Suppressor macrophage treated with lipopolysaccharide for 1 hour (primary cell): Measurements from ENCODE around the gene PHC2.

ENCODE experiments used
- DNase-seq, 3 donors: peaks; one replicate each; pipeline ENCODE4 v3.0.0-alpha.2; 2020 to 2022

PHC2 gene

DNA sequence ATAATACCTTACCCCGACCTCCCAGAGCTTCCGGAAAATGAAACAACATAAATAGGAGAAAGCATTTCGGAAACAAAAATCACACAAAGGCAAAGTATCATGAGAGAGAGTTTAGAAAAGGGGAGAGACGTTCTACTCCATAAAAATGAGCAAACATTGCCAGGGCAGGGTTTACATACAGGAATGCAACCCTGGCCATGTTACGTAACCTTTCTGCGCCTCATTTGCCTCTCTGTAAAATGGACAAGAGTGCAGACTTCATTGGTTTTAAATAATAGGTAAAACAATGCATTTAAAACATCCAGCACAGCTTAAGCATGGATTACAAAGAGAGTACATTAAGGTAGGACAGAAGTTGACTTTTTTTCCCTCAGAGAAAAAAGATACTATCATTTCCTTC lies 45.6 kb downstream of the PHC2 start:
- no peak for DNase-seq

DNA sequence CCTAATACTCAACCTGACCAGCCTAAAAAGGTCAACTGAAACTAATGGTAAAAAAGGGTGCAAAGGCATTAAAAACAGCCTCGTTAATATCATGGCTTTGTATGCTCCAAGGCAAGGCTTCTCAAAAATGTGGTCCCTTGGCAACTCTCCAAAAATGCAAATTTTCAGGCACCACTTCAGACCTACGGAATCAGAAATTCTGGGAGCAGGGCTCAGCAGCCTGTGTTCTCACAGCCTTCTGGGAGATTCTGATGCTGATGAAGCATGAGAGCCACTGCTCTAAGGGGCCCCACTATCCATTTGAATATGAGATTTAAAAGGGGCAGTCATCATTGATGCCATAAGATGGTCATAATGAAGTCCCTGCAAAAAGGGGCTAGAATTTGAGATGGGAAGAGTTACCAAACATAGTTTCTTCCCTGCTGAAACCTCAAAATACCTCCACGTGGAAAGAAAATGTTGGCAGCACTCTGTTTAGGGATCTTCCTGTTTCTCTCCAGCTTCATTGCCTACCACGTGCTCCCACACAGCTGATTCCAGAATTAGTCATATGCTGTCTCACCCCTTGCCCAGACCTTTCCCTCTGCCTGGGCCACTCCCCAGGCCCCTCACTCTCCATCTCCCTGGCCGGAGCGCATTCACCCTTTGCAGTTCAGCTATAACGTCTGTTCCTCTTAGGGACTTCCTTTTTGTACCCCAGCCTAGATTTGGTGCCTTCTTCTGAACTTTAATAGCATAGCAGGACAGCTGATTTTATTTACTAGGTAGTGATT lies 46.7 kb downstream of the PHC2 start:
- peak; percentile 69 to 73 (median 70) for DNase-seq

DNA sequence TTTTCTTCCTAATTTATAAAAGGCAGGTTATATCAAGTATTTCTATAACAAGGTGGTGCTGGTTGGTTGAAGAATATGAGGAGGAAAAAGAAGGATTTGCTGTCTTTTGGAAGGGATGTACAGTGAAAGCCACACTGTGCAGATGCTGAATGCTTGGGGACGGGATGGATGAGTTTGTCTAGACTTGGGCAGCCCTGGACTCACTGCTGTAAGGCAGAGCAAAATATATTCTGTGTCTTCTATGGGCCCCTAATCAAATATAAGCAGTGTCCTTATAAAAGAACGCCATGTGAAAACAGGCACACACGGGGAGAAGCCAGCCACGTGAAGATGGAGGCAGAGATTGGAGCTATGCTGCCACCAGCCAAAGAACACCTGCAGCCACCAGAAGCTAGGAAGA lies 47.4 kb downstream of the PHC2 start:
- DNase-seq = no peak

DNA sequence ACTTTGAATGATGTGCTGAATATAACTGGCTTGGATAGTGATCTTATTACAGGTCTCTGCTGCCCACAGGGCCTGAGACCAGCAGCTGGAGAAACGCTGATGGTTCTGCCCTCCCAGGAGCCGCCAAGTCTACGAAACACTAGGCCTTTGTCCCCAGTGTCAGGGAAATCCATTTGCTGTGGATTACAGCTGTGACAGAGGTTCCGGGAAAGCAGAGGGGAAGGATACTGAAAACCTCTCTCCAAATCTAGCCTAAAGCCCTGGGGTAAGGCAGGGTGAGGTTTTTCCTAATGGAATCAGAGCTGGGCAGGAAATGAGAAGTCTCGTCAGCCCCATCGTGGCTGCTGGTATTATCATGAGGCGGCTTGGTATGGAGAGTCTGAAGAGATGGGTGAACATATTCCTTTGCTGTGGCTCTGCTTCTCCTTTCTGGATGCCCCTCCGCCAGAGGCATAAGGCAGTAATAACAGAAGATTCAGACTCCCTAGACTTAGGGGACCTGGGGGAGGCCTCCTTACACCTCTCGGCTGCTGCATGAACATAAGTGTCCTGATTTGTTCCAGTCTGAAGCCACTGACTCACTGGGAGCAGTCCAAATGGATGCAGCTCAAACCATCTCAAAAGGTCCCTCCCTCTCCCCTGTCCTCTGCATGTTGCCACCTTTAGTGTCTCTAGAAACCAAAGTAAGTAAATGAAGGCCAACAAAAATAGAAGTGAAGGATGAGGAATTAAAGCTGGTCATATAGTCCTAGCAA lies 48.1 kb downstream of the PHC2 start:
- DNase-seq = no peak

DNA sequence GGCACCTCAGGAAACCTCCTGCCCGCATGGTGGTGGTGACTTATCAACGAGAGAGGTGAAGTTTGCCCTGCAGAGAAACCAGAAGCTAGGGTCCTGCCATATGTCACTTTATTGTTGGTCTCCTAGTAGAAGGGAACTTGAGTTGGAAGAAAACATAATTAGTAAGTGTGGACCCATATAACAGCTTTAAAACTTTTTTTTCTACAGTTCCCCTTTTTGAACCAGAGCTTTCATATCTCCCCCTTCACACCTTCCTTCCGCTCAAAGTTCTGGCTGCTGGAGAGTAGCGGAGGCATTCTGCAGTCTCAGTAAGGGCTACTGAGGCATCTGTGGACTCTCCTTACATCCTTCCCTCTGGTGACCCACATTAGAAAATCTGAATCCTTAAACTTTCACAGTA lies 48.9 kb downstream of the PHC2 start:
- DNase-seq = peak in 1 of 3 donors; percentile 30

DNA sequence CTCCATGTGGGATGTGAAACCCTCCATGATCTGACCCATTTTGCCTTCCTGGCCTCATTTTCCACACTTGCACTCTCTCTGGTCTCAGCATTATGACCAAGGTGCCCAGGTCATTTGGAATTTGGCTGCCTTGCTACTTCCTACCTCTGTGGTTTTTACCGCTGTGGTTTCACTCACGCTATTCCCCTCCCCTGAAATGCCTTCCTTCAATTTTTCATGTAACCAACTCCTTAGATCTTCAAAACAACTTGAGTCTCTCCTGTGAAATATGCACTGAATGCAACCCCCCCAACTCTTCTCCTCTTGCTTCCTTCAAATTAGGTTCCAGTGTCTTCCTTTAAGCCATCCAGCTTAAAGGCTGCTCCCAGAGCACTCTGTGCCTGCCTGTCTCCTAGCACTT lies 50.1 kb downstream of the PHC2 start:
- no peak for DNase-seq

DNA sequence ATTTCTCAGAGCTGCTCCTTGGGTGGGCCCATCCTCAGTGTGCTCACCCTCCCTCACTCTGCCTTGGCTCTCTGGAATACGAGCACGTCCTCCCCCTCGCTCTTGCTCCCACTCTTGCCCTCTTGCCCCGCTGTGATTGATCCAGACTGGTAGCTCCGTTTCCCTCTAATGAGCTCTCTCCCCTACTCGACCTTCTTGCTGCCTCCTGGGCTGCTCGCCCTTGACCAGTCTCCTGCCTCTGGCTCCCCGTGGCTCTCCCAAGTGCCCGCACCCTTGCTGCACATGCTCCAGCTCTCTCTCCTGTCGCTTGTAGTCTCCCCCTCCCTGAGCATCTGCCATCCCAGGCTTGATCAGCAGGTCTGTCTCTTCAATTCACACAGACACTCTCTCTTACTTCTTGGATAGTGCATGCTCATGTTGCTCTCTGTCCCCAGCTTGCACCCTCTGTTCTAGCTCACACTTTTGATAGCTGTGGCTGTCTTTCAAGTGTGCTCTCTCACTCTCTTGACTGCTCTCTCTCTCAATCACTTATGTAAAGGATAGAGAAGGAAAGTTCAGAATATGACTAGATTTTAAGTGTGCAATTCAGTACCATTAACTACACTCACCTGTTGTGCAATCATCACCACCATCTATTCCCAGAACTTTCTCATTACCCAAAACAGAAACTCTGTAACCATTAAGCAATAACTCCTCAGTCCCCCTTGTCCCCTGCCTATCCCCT lies 51.1 kb downstream of the PHC2 start:
- peak in 1 of 3 donors; percentile 27 for DNase-seq

DNA sequence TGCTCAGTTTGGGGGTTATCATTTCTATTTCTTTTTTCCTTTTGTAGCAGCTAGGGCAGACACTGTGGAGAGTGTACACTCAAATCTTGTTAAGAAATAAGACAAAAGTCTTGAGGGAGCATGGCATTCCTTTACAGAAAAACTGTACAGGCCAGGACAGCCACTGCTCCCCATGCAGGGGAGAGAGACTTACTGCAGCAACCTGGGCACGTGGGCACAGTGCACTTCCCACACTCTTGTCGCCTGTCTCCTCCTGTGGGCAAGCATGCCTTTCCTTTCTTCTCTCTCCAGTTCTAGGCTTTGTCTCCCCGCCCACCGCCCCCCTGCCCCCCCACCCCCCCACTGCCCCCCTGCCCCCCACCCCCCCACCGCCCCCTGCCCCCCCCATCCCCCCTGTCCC lies 51.9 kb downstream of the PHC2 start:
- peak in 1 of 3 donors; percentile 35 for DNase-seq

DNA sequence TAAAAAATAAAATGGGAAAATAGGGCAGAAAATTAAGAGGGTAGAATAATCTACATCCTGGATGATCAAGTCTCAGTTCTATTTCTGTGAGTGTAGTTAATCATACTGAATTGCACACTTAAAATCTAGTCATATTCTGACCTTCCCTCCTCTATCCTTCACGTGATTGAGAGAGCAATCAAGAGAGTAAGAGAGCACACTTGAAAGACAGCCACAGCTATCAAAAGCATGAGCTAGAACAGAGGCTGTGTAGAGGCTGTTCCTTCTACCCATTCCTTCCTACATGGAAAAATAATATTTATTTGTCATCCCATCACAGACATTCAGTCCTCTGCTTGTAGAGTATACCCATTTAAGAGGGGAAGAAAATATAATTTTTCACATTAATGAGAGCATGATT lies 52.4 kb downstream of the PHC2 start:
- no peak for DNase-seq

DNA sequence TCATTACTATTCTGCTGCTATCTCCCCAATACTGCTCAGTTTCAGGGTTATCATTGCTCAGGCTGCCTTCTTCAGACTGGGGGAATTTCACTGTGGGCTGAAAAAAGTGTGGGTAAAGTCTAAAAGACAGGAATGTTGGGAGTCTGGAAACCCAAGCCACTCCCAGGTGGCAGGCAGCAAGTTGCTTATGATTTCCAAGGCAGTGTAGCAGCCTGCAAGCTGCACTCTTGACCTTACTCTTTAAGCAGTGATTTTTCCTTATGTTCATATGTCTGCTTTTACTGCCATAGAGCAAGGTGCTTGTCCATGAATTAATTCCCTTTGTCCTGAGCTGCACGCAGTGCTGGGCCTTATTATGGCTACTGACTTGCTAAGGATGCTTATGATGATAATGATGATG lies 53.1 kb downstream of the PHC2 start:
- DNase-seq = no peak

DNA sequence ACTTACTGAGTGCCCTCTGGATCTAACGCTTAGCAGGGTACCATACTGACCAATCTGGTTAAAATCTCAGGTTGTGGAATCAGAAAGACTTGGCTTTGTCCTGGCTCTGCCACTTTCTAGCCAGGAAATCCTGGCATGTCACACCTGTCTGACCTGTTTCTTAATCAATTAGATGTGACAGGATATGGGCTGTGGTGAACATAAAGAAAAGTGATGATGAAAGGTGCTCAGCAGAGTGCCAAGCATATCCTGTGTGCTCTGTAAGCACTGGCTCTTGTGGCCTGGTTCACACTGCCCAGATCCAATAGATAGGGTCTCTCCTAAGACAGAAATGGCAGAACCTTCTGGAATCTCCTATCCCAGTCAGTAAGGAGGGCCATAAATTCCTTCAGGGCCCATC lies 53.9 kb downstream of the PHC2 start:
- DNase-seq = no peak

DNA sequence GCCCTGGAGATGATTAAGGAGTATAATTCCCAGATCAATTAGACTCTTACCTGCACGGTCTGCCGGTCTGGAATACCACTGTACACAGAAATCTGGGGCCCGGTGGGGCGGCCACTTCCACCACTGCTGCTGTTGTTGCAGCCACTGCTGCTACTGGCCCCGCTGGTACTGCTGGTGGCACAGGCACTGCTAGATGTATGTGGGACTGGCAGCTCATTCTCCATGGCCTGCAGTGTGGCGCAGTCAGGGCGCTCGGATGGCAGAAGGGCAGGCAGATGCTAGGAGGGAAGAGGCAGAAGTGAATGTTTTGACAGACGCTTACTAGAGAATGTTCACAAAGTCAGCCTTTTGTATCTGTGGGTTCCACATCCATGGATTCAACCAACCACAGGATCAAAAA lies 55.6 kb downstream of the PHC2 start:
- no peak for DNase-seq

DNA sequence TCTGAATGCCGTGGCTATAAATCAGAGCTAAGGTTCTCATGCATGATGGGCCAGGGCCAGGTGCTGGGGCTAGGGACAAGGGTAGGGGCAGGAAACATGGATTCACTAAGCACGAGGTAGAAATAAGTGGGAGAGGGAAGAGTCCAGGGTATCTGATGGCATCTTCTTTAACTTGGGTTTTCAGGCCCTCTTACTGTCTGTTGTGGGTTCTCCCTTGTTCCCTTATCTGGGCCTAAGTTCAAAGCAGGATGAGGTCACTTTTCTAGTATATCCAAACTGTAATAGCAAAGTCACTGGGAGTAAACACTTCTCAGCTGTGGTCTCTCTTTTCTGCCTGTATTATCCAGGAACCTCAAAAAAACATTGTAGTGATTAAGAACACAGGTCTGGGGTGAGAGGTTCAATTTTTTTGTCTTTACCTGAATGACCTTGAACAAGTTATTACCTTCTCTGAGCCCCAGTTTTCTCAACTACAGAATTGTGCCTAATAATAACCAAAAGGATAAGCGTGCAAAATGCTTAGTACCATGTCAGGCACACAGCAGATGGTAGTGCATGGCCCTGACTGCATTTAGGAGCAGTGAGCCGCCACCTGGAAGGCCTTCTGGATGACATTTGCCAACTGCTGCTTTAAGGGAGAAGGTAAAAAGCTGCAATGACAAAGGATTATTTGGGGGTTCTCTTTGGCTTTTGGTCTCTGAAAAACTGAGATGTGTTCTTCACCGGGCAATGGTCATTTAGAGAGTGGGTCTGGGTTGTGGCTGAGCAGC lies 56.4 kb downstream of the PHC2 start:
- DNase-seq = peak in 1 of 3 donors; percentile 26

DNA sequence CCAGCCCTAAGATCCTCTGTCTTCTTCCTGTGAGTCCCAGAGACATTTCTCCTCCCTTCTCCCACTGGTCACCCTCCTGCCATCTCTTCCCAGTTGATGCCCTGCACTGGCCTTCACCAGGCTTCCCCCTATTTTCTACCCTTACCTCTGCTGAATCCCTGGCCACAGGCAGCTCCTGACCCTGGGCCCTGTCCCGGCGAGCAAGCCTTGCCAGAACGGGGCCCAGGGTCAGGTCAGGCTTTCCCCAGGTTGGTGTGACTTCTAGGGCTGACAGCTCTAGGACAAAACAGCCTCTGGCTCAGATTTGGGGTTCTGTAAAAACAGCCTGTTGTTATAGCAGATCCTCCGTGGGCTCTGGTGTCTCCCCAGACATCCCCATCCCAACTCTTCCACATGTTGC lies 57.3 kb downstream of the PHC2 start:
- no peak for DNase-seq

DNA sequence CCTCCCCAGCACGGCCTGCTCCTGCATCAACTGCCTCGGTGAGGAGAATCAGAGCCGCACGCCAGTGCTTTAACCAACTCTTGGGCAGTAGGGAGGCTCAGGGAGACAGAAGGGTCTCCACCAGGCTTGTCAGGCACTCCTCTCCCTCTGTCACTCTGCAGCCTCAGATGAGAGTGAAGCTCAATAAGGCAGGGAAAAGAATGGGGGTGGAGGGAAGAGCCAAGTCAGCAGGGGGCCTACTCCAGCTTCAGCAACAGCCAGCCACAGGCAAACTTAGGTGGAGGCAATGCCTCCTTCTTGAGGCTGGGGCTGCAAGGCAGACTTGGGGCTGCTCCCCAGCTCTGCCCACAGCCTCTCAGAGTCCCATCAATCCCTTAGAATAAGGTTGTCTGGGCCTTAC lies 58.2 kb downstream of the PHC2 start:
- no peak for DNase-seq

DNA sequence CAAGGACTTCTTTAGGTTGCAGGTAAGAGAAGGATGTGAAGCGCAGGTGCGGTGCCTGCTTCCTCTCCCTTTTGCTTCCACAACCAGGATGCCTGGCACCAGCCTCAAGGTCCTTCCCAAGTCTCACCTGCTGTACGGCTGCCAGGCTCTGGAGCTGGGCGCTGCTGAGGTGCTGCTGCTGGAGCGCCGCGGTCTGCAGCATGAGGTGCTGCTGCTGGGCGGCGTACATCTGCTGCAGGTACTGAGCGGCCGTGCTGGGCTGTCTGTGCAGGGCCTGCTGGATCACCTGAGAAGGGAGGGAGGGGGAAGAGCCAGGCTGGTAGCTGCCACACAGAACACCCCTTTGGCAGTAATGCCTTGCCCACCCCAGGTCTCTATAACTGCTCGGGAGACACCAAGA lies 58.7 kb downstream of the PHC2 start:
- DNase-seq = no peak

DNA sequence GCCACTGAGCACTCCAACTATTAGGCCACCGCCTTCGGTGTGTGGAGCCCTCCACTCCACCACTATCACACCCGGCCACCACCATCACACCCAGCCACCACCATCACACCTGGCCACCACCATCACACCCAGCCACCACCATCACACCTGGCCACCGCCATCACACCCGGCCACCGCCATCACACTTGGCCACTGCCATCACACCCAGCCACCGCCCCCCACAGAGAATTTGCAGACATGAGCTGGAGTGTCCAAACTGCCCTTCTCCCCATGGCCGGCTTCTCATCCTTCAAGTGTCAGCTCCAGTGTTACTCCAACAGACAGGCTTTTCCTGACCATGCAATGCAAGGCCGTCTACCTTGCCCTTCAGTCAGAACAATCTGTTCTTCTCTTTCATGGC lies 59.6 kb downstream of the PHC2 start:
- DNase-seq = no peak

DNA sequence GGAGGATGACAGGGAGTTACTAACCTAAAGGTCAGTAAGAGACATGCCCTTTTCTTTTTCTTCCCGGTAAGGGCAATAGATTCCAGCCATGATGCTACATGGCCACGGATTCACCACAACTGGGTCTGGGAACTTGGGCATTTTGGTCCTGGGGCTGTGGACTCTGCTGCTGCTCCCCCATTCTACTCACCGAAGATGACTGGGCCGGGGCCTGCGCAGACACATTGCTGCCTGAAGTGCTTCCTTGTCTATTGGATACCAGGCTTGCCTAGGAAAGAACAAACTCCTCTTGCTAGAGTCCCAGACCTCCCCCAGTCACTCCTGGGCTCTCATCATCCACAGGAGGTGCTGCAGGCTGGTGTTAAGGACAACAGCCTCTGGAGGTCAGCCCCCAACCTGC lies 60.1 kb downstream of the PHC2 start:
- DNase-seq = no peak

DNA sequence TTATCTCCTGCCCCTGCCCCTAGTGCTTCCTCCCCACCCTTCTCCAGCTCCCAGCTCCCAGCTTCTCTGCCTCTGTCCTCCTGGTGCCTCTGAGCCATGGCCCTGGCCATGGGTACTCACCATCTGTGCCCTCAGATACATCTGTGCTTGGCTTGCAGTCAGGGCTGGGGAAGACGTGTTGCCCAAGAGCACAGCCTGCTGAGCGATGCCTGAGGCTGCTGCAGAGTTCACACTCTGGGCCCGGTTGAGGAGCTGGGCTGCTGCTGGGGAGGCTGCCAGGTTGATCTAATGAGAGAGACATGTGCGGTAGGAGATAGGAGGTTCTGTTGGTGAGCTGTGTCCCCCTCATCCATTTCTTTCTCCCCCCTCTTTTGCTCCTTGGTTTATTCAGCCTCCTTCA lies 60.6 kb downstream of the PHC2 start:
- no peak for DNase-seq

DNA sequence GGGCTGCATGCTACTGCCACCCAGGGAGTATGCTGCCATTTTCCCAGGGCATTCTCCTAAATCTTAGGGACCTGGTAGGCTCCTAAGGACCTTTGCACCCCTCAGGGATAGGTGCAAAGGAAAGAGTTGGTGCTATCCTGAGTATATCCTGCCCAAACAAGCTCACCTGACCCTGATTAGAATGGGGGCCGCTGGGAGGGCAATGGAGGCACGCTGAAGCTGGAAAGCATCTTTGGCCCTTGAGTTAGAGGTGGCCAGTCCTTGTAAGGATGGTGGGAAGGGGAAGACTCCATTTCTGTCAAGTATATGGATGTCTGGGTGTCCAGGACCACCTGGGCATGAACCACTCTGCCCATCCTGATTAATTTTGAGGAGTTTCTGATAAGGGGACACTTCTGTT lies 61.1 kb downstream of the PHC2 start:
- no peak for DNase-seq

DNA sequence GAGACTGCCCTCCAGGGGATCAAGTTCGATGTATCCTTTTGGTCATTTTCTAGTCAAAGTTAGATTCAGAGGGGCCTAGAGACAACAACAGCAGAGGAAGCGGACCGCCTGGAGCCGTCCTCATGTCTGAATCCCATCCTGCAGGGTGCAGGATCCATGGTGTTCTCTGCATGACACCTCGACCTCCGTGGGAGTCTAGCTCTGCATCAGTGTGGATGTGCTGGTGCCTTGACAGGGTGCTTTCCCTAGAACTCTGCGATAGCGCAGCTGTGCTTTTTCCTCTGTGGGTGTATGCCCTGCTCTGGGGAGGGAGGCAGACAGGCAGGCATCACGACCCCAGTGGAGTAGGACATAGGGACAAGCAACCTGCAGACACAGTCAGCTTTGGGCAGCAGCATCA lies 61.8 kb downstream of the PHC2 start:
- no peak for DNase-seq

DNA sequence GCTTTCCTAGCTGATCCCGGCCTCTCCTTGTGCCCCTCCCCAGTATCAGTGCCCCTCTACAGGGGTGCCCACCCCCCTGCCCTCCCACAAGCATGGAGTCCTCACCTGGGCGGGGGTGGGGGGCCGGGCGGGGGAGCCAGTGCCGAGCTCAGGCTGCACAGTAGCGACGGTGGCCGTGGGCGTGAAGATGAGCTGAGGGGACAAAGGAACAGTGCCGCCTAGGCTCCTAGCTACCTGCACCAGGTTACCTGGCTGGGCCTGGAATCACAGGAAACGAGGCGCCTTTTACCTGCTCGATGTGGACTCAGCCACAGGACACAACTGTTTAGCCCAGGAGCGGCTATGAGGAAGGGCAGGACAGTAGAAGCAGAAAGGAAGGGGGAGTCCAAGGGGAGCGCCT lies 62.5 kb downstream of the PHC2 start:
- DNase-seq = no peak
